HepG2 (cell line): ENCODE results near the gene ZNF821. TPM values are rescaled to one million over a fixed set of nuclear protein-coding genes. Genes with fewer than 3 reads are reported as not detected.
A peak's percentile ranks its signal among the peaks of the same experiment; 100 is the strongest.

ENCODE experiments used
- ATAC-seq: fragments of 200-7000 bp; cut with Tn5 transposase; 3 replicates; pipeline ENCODE4 v1.9.1; 2020; ENCODE audit warnings: mild to moderate bottlenecking, moderate library complexity
- BruUV-seq: library from RNA; stranded (reverse); fragments of 400-500 nt; replicated peaks from 2 replicates; lab custom pipeline; 2021; lab: Mats Ljungman, UMichigan
- CTCF ChIA-PET: fragments of 300-600 bp; formaldehyde crosslinking; extraction: SDS; loops from one replicate; lab custom pipeline; 2021; ENCODE audit warnings: low total read pairs, inconsistent platforms, low intra/inter-chr PET ratio; lab: Yijun Ruan, JAX
- POLR2A ChIA-PET: fragments of 350-600 bp; sonication (Branson Sonifier 250); formaldehyde crosslinking; loops from one replicate; lab custom pipeline; 2020; ENCODE audit warnings: antibody characterized with exemption, inconsistent platforms; lab: Yijun Ruan, JAX
- DNase-seq: peaks from one replicate; pipeline ENCODE4 v3.0.0-alpha.2; 2015; ENCODE audit warnings: low spot score
- FAIRE-seq: peaks from 3 replicates; lab custom pipeline; 2011; peaks lifted over from hg19 to GRCh38; lab: Jason Lieb, UNC
- H2AFZ ChIP-seq: one replicate; pipeline ENCODE4 v1.6.1; 2011; ENCODE audit warnings: low read length, inconsistent platforms
- H3K27ac ChIP-seq: fragments of 300-600 bp; 3 replicates; pipeline ENCODE4 v1.8.0; 2011; ENCODE audit warnings: mixed run types, mild to moderate bottlenecking, mixed read lengths, low read length, inconsistent platforms; ENCODE audit not compliant: insufficient read depth; ENCODE audit errors: extremely low read length
- H3K27me3 ChIP-seq, 2 experiments: fragments of 200-600 bp in 1 of 2; 2 replicates in 1 of 2; 3 replicates in 1 of 2; pipeline versions ENCODE4 v1.6.0 to v1.8.0; 2011; ENCODE audit warnings: low read length in 2 of 2, mild to moderate bottlenecking in 2 of 2, moderate library complexity in 2 of 2, inconsistent platforms in 1 of 2; ENCODE audit not compliant: insufficient read depth in 2 of 2, control insufficient read depth in 1 of 2
- H3K36me3 ChIP-seq, 2 experiments: fragments of 200-600 bp in 1 of 2; replicated peaks in 1 of 2; 2 replicates in 1 of 2; 3 replicates in 1 of 2; pipeline versions ENCODE4 v1.5.1 to v1.8.0; 2011; ENCODE audit warnings: low read length in 2 of 2, inconsistent platforms in 1 of 2; ENCODE audit not compliant: insufficient read depth in 2 of 2, control insufficient read depth in 1 of 2
- H3K4me1 ChIP-seq: 2 replicates; pipeline ENCODE4 v1.5.1; 2012; ENCODE audit warnings: low read length, inconsistent platforms; ENCODE audit not compliant: insufficient read depth
- H3K4me2 ChIP-seq: 2 replicates; pipeline ENCODE4 v1.6.0; 2011; ENCODE audit warnings: low read depth, low read length, inconsistent platforms
- H3K4me3 ChIP-seq, 3 experiments: fragments of 200-600 bp in 1 of 3; sonication (generic), shearing (Covaris generic) in 1 of 3; replicated peaks in 1 of 3; 2 replicates each; pipeline ENCODE4 v1.5.1; 2011 to 2016; ENCODE audit warnings: low read length in 3 of 3, inconsistent platforms in 2 of 3, low read depth in 2 of 3, mild to moderate bottlenecking in 2 of 3, control low read depth in 1 of 3, mixed read lengths in 1 of 3; ENCODE audit not compliant: insufficient read depth in 1 of 3
- H3K79me2 ChIP-seq: one replicate; pipeline ENCODE4 v1.6.1; 2011; ENCODE audit warnings: low read length, inconsistent platforms; ENCODE audit not compliant: insufficient read depth
- H3K9ac ChIP-seq: 2 replicates; pipeline ENCODE4 v1.6.0; 2011; ENCODE audit warnings: mild to moderate bottlenecking, low read depth, low read length, inconsistent platforms; ENCODE audit not compliant: insufficient read depth
- H3K9me3 ChIP-seq: 2 replicates; pipeline ENCODE4 v1.5.1; 2012; ENCODE audit warnings: mild to moderate bottlenecking, low read length
- H4K20me1 ChIP-seq: 2 replicates; pipeline ENCODE4 v1.6.0; 2011; ENCODE audit warnings: inconsistent platforms, mild to moderate bottlenecking, low read length, moderate library complexity; ENCODE audit not compliant: insufficient read depth
- KDM1A ChIP-seq: IDR thresholded peaks from 2 replicates; pipeline ENCODE4 v1.6.1; 2016; ENCODE audit warnings: missing compliant biosample characterization
- MED8 ChIP-seq: sonication (generic); formaldehyde crosslinking; IDR thresholded peaks from 2 replicates; pipeline ENCODE4 v1.8.1; 2023; ENCODE audit warnings: mild to moderate bottlenecking, missing genetic modification reagents; ENCODE audit not compliant: insufficient replicate concordance
- MIER2 ChIP-seq: IDR thresholded peaks from 2 replicates; pipeline ENCODE4 v1.6.1; 2016; ENCODE audit warnings: missing biosample characterization, missing genetic modification reagents
- NFKBIZ ChIP-seq: IDR thresholded peaks from 2 replicates; pipeline ENCODE4 v1.6.1; 2018; ENCODE audit warnings: missing genetic modification reagents, missing compliant biosample characterization
- TARDBP ChIP-seq: sonication (generic); formaldehyde crosslinking; IDR thresholded peaks from 2 replicates; pipeline ENCODE4 v1.8.0; 2022; ENCODE audit warnings: mild to moderate bottlenecking, missing genetic modification reagents
- ZNF121 ChIP-seq: sonication (generic); formaldehyde crosslinking; IDR thresholded peaks from 2 replicates; pipeline ENCODE4 v1.5.0; 2020; ENCODE audit warnings: mild to moderate bottlenecking, missing genetic modification reagents
- ZNF136 ChIP-seq: sonication (generic); formaldehyde crosslinking; IDR thresholded peaks from 2 replicates; pipeline ENCODE4 v1.8.1; 2022; ENCODE audit warnings: low read depth, mild to moderate bottlenecking, moderate library complexity, missing genetic modification reagents
- ZNF598 ChIP-seq: sonication (generic); formaldehyde crosslinking; IDR thresholded peaks from 2 replicates; pipeline ENCODE4 v1.5.1; 2020; ENCODE audit warnings: mild to moderate bottlenecking, missing genetic modification reagents, borderline replicate concordance
- ZNF607 ChIP-seq: sonication (generic); formaldehyde crosslinking; IDR thresholded peaks from 2 replicates; pipeline ENCODE4 v1.5.1; 2020; ENCODE audit warnings: missing genetic modification reagents, mild to moderate bottlenecking, borderline replicate concordance
- ZNF770 ChIP-seq: sonication (generic); formaldehyde crosslinking; IDR thresholded peaks from 2 replicates; pipeline ENCODE4 v1.5.0; 2020; ENCODE audit warnings: mild to moderate bottlenecking, missing genetic modification reagents
- WGBS: methylation state at CpG from one replicate; pipeline ENCODE4 v1.1.6; 2017; ENCODE audit warnings: low lambda C conversion rate; 5-methylcytosine and 5-hydroxymethylcytosine counted together
- in situ Hi-C: cut with HindIII; loops from 2 replicates; pipeline ENCODE4 v1.10.0; 2017; ENCODE audit warnings: low pct_unique_long_range_greater_than_20kb; ENCODE audit not compliant: extremely low pct_ligation_motif_present
- intact Hi-C: fragments of 100-400 bp; cut with micrococcal nuclease; formaldehyde crosslinking; loops from one replicate; pipeline ENCODE4 v1.10.0; 2022; ENCODE audit not compliant: unreplicated experiment
- polyA plus RNA-seq, 8 experiments: library from polyadenylated mRNA; depleted of rRNA in 3 of 8; stranded (reverse) in 7 of 8; unstranded in 1 of 8; fragments of >200 nt; fragmentation: Illumina TruSeq in 4 of 8; extraction: Trizol in 4 of 8; gene quantifications; 2 replicates each; pipeline versions ENCODE4 v1.2.1 to v1.2.3, GENCODE V29; 2011 to 2016; ENCODE audit warnings: low read depth in 4 of 8, missing spikeins in 1 of 8, mixed read lengths in 1 of 8; ENCODE audit not compliant: insufficient read depth in 1 of 8
- total RNA-seq, 5 experiments: library from RNA; depleted of rRNA; stranded (reverse); fragments of >200 nt; fragmentation: Illumina TruSeq; extraction: Trizol; gene quantifications; 2 replicates each; pipeline ENCODE4 v1.2.3, GENCODE V29; 2016; ENCODE audit warnings: low read depth in 1 of 5
- TF ChIP-seq, protein P1 (sequence below): sonication (generic); formaldehyde crosslinking; IDR thresholded peaks from 2 replicates; pipeline ENCODE4 v1.5.1; 2020; ENCODE audit warnings: mild to moderate bottlenecking, missing genetic modification reagents, moderate library complexity

Gene ZNF821
- total and polyA plus RNA-seq, 2 of the 13 experiments (the other 11 are each of a cell fraction or from before 2014, with no cell fraction given): 7.0 to 9.1 TPM

DNA sequence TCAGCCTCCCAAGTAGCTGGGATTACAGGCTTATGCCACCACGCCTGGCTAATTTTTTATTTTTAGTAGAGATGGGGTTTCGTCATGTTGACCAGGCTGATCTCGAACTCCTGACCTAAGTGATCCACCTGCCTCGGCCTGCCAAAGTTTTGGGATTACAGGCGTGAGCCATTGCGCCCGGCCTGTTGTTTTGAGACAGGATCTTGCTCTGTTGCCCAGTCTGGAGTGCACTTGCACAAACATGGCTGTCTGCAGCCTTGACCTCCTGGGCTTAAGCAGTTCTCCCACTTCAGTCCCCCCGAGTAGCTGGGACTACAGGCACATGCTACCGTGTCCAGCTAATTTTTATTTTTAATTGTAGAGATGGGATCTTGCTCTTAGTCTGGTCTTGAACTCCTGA lies 20.3 kb upstream of the ZNF821 start:
- Histone ChIP-seq H3K4me2 (no peak overlapping the region), H2AFZ (no peak overlapping the region), H3K4me3 (no peak overlapping the region), H3K27me3 (no peaks in the 10 kb centered on the region), H3K4me1 (peaks cover 71% of the 10 kb centered on the region), H3K27ac (no peak overlapping the region), H4K20me1 (peaks cover 100% of the 10 kb centered on the region)
- 84% methylated on average over 9 of the region's 9 CpGs for WGBS
- POLR2A ChIA-PET: interaction anchor here (1.5 kb wide), 1 partner anchor 10 kb away, joined by 3 read pairs; no protein-coding TSS in a partner anchor
- BruUV-seq: no TSS peak
- TF ChIP-seq MIER2 (no peak), KDM1A (CRISPR knock-in tag) (peak; percentile 23; the same call in 1 of the 2 replicates), ZNF598 (0 out of 2 replicates have a peak, but pooled peaks have one; percentile 23), ZNF770 (CRISPR knock-in tag) (peak; percentile 59; the same call in 1 of the 2 replicates), NFKBIZ (CRISPR knock-in tag) (no peak), MED8 (no peak), ZNF136 (CRISPR knock-in tag) (no peak), TARDBP (CRISPR knock-in tag) (0 out of 2 replicates have a peak, but pooled peaks have one; percentile 22), ZNF121 (CRISPR knock-in tag) (peak; percentile 99), ZNF607 (CRISPR knock-in tag) (no peak)
- TF ChIP-seq, protein P1, sequence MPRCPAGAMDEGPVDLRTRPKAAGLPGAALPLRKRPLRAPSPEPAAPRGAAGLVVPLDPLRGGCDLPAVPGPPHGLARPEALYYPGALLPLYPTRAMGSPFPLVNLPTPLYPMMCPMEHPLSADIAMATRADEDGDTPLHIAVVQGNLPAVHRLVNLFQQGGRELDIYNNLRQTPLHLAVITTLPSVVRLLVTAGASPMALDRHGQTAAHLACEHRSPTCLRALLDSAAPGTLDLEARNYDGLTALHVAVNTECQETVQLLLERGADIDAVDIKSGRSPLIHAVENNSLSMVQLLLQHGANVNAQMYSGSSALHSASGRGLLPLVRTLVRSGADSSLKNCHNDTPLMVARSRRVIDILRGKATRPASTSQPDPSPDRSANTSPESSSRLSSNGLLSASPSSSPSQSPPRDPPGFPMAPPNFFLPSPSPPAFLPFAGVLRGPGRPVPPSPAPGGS (CRISPR knock-in tag): 0 out of 2 replicates have a peak, but pooled peaks have one; percentile 38
- TF ChIP-seq, all 625 proteins: peak for 6
- in situ Hi-C loops (no loop called here), intact Hi-C loops (no loop called here)
- DNase-seq (no peak), FAIRE-seq (no peak), ATAC-seq (no peak)
- Histone ChIP-seq H3K9me3 (no peaks in the 10 kb centered on the region), H3K79me2 (peaks cover 99% of the 10 kb centered on the region), H3K36me3 (peaks cover 3 to 24% of the 10 kb centered on the region in 2 experiments; a peak in 4 of 5 replicates), H3K9ac (no peak overlapping the region)
- CTCF ChIA-PET: no interaction called here
